GM12864 (cell line): ENCODE results near the gene CFDP1.

Experiments used
- DNase-seq: peaks from one replicate; pipeline ENCODE4 v3.0.0-alpha.2; 2011; ENCODE audit warnings: low read depth
- H3K4me3 ChIP-seq: 2 replicates; pipeline ENCODE4 v1.5.1; 2011; ENCODE audit warnings: mild to moderate bottlenecking, low read depth, low read length, control low read depth
- CTCF ChIP-seq: IDR thresholded peaks from 2 replicates; pipeline ENCODE4 v1.5.1; 2011; ENCODE audit warnings: low read depth, mild to moderate bottlenecking, moderate library complexity, low read length, control low read depth, inconsistent platforms; ENCODE audit errors: missing control alignments

Gene CFDP1

GRCh38 chr16:75402159-75402820 lies 31.0 kb downstream of the CFDP1 start:
- TF ChIP-seq CTCF = no peak
- DNase-seq = no peak
- no peak overlapping the region for H3K4me3 ChIP-seq

GRCh38 chr16:75401691-75402090 lies 31.6 kb downstream of the CFDP1 start:
- no peak overlapping the region for H3K4me3 ChIP-seq
- DNase-seq = no peak
- TF ChIP-seq CTCF = no peak

- no peak for DNase-seq
- no peak for TF ChIP-seq CTCF
- H3K4me3 ChIP-seq = no peak overlapping the region
Measured at GRCh38 chr16:75398333-75398732, 35.0 kb downstream of the CFDP1 start.

- TF ChIP-seq CTCF = no peak
- no peak for DNase-seq
- no peak overlapping the region for H3K4me3 ChIP-seq
Measured at GRCh38 chr16:75394941-75395340, 38.4 kb downstream of the CFDP1 start.

- DNase-seq = no peak
- TF ChIP-seq CTCF = no peak
- no peak overlapping the region for H3K4me3 ChIP-seq
Measured at GRCh38 chr16:75392906-75393305, 40.4 kb downstream of the CFDP1 start.

GRCh38 chr16:75390926-75391653 lies 42.2 kb downstream of the CFDP1 start:
- no peak for DNase-seq
- TF ChIP-seq CTCF = no peak
- no peak overlapping the region for H3K4me3 ChIP-seq

- TF ChIP-seq CTCF = no peak
- no peak overlapping the region for H3K4me3 ChIP-seq
- DNase-seq = no peak
Measured at GRCh38 chr16:75389096-75389690, 44.1 kb downstream of the CFDP1 start.
